Activated effector memory CD4-positive, alpha-beta T cell treated with Interleukin-2 at 50 U/mL for 16 hours (primary cell): Measurements from ENCODE around the gene ADAM8.
"Not testable (repeated sequence)": the region's sequence is repeated elsewhere in the genome, so short reads cannot be mapped to it uniquely, and the experiment has no call there.

Source experiments
- DNase-seq: peaks from one replicate; pipeline ENCODE4 v3.0.0-alpha.2; 2020

The ADAM8 gene

DNA sequence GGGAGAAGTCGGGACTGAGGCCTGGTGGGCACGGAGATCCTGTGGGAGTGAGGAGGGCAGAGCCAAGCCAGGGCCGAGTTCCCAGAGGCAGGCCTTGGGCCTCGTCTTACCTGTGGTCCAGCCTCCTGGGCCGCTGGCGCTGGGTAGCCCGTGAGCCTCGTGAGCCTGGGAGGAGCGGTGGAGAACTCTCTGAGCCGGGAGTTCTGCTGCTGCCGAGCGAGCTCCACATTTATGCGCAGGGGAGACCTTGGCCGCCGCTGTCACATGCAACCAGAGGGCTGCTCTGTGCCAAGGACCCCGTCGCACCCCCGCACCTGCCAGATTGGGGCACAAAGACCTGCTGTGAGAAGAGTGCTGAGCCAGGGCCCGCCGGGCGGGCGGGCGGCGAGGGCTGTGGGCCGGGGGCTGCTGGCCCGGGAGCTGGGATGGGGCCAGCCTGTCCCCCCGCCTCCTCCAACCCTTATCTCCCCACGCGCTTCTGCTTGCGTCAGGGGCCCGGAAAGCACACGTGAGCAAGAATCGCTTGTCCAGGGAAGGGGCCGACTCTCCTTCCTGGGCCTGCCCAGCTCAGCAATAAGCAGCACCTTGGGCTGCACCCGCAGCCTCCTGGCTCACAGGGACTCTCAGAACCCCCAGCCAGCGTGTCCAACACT lies 28.9 kb downstream of the ADAM8 start:
- no peak for DNase-seq

DNA sequence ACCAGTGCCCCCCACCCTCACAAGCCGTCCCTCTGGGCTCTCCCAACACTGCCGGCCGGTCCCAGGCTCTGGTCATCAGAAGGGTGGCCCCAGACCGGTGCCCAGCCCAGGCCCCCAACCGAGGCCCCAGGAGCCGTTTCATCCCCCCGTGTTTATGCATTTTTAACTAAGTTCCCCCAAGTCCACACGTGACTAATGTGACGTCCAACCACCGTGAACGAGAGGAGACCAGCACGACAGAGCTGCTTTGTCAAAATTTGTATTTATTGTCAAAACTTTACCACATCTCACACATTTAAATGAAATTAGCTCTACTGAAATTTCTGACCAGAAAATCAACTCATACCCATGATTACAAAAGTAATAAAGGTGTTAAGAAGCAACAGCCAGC lies 30.4 kb downstream of the ADAM8 start:
- DNase-seq, result no peak

DNA sequence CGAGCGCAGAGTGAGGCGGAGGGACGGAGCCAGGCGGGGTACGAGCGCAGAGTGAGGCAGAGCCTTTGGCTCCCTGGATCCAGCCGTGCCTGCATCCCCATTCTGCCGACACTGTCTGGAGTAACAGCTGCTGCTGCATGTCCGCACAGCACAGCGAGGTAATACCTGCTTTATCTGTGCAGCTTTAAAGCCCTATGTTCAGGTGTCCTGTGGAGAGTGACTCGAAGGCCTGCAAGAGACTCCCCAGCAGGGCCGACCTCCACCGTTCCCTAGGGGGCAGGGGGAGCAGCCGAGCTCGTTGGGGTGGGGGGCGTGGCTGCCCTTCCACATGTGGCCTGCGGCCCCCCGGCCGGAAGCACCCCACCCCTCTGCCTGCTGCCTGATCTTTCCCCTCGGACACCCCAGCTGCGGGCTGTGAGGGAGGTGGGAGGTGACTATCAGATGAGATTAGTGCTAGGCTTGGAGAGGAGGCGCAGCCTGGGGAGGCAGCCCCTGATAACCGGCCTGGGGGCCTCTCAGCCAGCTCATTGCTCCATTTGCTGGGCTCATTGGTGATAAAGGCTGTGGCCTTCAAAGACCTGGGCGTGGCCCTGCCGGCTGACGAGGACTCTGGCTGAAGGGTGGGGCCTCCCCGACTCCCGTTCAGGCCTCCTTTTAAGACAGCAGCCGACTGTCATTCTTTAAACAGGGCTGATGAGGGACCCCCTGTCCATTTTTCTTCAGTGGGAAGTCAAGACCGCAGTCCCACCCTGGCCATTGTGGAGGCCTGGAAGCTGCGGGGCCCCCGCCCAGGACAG lies 31.0 kb downstream of the ADAM8 start:
- DNase-seq, result no peak

DNA sequence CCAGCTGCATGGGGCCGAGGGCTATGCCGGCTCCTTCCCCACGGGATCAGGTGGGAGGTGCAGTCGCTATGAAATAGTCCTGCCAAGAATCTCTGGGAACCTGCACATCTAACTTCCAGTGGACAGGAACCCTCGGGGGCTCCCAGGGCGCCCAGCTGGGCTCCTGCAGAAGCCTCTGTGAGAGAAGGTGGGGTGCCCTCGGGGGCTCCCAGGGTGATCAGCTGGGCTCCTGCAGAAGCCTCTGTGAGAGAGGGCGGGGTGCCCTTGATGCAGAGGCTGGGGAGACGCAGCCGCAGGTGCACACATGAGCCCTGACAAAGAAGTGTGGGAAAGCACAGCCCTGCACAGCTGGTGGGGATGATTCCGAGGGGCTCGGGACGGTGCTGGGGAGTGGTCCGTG lies 33.1 kb downstream of the ADAM8 start:
- DNase-seq, result no peak

DNA sequence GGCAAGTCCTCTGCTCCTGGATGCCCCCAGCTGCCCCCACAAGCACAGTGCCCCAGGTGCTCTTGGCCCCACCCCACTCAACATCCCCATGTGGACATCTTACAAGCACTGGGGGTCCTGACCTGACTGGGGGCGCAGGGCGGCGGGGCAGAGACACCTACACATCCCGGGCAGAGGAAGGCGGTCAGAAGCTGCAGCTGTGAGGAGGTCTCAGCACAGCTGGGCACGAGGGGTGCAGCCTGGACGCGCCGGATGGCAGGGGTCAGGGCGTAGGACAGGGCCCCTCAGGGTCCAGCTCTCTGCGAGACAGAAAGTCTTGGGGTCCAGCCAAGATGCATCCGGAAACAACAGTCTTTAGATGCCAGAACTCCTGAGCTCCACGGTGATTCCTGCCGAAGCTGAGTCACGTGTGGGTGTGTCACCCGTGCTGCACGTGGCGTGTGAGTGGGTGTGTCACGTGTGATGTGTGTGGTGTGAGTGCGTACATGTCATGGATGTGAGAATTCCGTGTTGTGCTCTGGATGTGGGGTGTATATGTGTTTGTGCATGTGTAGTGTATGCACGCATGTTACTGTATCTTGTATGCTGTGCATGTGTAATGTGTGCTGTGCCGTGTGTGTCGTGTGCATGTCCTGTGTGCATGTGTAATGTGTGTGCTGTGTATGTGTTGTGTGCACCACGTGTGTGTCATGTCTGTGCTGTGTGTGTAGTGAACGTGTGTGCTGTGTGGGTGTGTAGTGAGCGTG lies 33.9 kb downstream of the ADAM8 start:
- no peak for DNase-seq

DNA sequence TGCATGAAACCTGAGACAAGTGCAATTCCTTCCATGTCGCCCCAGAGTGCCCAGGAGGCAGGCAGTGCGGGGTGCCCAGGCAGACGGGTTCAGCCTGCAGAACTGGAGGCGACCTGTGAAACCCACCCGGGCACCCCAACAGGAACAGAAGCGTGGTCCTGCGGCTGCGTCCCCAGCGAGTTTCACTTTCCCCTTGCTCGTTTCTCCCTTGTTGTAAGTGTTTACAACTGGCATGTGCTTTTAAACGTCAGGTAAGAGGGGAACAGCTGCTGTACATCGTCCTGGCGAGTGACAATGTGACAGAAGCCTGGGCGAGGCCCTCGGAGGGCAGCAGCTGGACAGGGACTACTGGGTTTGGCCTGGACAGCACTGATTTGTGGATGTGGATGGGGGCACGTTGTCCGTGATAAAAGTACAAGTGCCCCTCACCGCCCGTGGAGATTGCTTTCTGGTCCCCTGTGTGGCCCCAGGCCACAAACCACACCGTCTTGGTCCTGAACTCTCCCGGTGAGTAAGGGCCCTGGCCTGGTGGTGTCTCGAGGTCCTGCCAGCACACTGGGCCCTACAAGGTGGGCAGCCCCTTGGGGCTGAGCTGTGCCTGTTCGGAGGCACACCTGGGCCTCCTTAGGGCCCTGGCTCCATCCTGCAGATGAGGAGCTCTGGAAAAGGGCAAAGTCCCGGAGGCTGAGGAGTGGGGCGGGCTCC lies 35.0 kb downstream of the ADAM8 start:
- DNase-seq, result no peak

DNA sequence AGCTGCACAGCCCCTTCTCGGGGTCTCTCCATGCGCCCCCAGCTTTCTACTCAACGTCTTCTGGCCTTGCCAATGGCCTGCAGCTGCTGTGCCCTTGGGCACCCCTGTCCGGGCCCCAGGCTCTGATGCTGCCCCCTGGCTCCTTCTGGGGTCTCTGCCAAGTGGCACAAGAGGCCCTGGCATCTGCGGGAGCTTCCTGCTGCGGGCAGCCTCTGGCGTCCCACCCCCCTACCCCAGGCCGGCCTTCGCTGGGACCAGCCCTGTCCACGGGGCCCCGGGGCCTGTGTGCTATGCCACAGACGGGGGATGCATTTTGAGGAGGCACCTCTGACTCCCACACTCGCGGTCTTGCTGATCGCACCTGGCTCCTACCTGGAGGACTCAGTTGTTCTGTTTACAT lies 36.7 kb downstream of the ADAM8 start:
- no peak for DNase-seq

DNA sequence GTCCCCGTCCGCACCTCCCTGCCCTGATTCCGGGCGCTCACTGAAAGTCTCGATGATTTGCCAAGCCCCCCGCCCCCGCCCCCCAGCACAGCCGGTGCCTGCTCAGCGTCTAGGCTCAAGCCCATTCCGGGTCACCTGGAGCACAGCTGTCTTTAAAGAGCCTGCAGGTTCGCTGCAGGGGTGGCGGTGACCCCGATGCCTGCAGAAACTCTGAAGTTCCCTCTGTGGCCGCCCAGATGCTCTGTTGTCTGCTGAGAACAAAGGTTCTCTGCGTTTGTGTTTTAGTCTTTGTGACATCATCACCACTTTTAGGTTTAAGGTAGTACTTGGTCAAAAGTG lies 38.2 kb downstream of the ADAM8 start:
- DNase-seq, result no peak

DNA sequence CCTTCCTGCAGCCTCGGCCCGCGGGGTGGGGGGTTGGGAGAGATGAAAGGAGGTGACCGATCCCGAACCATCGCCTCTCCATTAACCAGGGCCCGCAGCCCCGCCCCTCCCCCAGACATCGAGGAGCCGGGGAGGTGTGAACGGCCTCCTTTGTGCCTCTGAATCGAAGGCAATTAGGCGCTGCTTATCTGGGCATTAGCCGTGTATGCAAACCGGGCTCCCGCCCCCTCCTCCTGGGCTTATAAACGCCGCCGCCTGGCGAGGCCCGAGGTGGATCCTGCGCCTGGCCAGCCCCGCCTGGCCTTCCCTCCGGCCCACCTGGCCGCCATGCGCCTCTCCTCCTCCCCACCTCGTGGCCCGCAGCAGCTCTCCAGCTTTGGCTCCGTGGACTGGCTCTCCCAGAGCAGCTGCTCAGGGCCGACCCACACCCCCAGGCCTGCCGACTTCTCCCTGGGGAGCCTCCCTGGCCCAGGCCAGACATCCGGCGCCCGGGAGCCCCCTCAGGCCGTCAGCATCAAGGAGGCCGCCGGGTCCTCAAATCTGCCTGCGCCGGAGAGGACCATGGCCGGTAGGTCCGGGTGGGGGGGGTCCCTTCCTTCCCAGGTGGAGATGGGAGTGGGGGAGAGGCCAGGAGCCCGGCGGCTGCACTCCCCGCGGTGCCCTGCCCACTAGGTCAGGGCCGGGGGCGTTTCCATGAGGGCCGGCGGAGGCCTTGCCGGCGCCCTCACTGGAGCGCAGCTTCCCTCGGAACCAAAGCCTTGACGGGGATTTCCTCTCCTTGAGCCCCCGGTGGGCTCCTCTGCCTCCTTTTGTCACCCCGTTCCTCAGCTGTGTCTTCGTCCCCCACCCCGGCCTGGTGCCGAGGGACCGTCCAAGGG lies 38.8 kb downstream of the ADAM8 start, which contains the start of gene VENTX:
Gene VENTX, plus strand, starts transcription at position 268 of the 878 bp plus-strand sequence. Its CDS starts 60 bp downstream, at position 328.
- DNase-seq, result no peak

DNA sequence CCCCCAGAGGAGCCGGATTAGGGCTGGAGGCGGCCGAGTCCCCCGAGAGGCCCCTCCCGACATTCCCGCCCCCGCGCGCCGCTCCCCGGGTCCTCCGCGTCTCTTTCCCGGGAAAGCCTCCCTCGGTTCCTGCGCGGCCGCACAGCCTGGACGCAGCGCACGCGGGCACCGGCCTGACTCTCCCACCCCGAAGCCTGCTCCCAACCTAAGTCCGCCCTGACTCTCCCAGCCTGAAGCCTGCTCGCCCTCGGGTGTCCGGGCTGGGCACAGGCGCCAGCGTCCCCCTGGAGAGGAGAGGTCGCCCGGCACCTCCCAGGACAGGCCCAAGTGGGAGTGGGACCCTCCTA lies 39.5 kb downstream of the ADAM8 start:
- DNase-seq, result no peak

DNA sequence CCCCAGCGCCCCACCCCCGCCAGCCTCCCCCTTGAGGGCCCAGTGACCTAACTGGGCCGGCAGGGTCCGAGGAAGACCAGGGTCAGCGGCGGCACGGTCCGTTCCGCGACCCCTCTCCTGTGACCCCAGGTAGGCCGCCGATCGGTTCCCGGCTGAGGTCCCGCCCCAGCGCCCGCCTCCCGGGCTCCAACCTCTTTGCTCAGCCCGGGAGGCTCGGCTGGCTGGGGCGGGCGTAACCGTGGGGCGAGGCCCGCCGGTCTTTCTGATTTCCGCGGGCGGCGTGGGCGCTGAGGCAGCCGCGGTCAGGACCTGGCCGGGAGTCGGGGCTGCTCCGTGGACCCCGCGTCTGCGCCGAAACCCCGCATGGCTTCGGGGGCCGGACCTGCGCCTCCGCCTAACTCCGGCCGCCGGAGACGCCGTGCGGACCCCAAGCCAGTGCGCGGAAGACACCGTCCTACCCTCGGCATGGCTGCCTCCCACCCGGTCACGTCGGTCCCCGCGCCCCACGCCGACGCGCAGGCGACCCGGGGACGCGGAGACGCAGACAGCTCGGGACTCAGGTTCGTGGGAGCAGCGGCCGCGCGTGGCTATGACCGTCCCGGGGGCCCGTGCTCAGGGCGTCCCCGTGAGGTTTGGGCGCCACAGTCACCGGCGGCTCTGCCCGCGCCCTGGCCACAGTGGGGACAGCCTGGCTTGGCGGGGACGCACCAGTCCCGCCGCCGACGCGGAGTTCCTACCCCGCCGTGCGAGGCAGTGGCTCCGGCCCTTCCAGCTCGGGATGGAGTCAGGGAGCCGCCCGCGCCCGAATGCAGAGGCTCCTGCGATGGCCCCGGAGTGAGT lies 40.0 kb downstream of the ADAM8 start:
- no peak for DNase-seq

DNA sequence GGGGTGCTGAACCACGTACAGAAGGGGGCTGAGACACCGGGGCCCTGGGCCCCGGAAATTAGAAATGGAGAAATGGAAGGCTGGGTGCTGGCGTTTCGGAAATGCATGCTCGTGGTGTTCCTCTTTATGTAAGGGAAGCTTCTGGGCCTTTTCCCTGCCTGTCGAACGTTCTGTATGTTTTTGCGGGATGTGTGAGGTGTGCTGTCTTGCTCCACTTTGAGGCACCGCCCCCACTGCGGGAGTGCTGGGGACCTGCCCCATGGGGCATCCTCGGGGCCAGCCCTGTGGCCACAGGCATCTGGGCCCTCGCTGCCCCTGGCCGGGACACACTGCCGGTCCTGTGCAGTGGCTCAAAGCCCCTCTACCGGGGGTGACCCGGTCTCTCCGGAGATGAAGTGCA lies 40.7 kb downstream of the ADAM8 start:
- DNase-seq, result no peak

DNA sequence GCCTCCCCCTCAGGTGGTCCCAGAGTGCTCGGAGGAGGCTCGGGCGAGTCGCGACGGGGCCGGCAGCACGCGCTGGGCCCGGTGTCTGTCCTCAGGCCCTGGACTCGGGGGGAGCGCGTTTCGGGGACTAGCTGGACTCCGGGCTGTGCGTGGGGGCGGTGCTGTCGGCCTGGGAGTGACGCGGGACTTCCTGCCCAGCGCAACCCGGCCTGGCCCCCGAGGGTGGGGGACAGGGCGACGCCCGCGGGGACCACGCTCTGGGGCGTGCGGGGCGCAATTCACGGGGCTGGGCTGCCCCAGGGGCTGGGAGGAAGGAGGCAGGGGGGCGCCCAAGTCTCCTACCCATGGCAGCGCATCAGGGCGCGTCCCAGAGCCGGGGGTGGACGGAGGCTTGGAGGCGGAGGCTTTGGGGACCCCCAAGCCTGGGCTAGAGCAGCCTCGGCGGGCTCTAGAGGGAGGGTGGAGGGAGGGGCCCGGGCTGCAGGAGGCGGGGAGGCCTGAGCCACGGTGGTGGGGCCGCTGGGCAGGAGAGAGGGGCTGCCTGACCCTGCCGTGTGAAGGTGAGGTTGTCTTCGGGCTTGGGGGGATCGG lies 41.3 kb downstream of the ADAM8 start:
- DNase-seq, result no peak

DNA sequence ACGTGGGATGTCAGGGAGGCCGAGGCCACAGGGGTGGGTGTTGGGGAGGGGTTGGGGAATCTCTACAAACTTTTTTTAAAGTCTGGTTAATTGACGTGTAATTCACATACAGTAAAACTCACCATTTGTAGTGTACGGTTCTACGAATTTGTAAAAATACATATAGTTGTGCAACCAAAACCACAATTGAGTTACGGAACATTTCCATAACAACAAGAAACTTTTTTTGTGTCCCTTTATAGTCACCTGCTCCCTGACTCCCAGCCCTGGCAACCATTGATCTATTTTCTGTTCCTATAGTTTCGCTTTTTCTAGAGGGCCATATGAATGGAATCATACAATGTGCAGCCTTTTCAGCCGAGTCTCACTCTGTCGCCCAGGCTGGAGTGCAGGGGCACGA lies 41.9 kb downstream of the ADAM8 start:
- not testable (repeated sequence) for DNase-seq

DNA sequence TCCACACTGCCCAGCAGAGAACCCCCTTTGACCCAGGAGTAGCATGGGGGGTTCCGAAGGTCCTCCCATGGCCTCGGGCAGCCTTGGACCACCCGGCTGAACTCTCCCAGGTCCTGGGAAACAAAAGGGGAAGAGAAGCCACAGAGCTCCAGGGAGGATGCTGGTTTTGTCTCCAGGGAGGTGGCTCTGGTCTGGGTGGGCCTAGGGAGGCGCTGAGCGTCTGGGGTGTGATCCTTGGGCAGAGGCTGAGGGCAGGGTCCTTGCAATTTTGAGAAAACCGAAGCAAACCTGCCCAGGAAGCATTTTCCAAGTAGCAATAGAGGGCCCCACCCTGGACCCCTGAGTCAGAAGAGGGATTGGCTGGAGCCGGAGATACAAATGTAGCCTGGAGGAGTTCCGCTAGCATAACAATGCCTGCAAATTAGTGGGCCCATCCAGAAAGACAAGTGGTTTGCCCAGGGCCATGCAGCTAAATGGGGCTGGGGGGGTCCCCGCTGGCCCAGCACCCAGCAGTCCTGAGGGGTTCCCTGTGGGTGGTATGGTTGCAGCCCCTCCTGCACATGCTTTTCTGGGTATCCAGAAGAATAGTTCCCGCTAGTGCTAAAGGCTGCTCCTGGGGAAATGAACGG lies 44.6 kb downstream of the ADAM8 start:
- no peak for DNase-seq

DNA sequence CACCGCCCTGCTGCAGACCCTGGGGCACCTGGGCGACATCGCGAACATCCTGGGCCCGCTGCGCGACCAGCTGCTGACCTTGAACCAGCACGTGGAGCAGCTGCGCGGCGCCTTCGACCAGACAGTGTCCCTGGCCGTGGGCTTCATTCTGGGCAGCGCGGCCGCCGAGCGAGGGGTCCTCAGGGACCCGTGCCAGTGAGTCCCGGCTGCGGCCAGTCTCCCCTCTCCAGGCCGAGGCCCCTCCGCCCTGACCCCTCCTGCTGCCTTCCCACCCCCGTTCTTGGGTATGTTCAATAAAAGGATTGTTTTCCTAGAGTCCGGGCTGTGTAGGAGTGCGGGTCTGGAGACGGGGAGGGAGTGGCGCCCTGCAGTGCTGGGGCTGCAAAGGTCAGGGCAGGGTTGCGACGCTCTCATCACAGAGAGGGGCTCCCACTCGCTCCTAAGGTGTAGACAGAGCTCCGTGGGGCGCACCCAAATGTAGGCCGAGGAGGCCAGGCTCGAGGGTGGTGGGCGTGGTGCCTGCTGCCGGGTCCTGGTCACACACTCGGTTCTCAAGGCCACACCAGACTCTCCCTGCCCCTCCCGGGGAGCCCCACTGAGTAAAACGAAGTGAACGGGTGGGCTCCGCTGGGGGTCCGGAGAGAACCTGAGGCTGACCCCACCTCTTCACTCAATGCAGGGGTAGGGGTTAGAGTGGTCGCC lies 45.3 kb downstream of the ADAM8 start:
- DNase-seq, result no peak

DNA sequence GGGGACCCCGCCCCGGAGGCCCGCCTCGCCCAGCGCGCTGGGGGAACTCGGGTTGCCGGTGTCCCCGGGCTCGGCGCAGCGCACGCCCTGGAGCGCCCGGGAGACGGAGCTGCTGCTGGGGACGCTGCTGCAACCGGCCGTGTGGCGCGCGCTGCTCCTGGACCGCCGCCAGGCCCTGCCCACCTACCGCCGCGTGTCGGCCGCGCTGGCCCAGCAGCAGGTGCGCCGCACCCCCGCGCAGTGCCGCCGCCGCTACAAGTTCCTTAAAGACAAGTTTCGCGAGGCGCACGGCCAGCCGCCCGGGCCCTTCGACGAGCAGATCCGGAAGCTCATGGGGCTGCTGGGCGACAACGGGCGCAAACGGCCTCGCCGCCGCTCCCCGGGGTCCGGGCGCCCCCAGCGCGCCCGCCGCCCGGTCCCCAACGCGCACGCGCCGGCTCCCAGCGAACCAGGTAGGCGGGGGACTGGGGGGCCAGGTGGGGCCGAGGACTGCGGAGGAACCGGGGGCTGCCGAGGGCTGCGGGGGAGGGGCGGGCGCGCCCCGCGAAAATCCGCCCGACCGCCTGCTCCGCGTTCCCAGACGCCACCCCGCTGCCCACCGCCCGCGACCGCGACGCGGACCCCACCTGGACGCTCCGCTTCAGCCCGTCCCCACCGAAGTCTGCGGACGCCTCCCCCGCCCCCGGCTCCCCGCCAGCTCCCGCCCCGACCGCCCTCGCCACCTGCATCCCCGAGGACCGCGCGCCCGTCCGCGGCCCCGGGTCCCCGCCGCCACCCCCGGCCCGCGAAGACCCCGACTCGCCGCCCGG lies 46.1 kb downstream of the ADAM8 start:
- no peak for DNase-seq

DNA sequence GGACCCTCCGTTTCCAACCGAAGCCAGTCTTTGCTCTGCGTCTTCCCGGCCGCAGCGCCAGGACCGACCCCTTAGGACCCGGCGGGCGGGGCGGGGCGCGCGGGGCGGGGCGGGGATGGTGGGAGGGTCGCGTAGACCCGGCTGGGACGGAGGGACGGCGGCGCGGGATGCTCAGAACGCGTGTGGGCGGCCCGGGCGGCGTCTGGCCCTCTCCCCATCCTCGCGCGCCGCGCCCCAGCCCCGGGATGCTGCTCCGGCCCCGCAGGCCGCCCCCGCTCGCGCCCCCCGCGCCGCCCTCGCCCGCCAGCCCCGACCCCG lies 46.7 kb downstream of the ADAM8 start, which contains the start of gene UTF1:
Gene UTF1, plus strand, starts transcription at position 174 of the 318 bp plus-strand sequence. Its CDS starts 72 bp downstream, at position 246.
- no peak for DNase-seq
